ENCODE data around the gene NOTCH1. TPM values are rescaled to one million over a fixed set of nuclear protein-coding genes. Genes with fewer than 3 reads are reported as not detected.

The NOTCH1 gene
- polyA plus RNA-seq, 1 donor from 2014 or later: 0.15 TPM

DNA sequence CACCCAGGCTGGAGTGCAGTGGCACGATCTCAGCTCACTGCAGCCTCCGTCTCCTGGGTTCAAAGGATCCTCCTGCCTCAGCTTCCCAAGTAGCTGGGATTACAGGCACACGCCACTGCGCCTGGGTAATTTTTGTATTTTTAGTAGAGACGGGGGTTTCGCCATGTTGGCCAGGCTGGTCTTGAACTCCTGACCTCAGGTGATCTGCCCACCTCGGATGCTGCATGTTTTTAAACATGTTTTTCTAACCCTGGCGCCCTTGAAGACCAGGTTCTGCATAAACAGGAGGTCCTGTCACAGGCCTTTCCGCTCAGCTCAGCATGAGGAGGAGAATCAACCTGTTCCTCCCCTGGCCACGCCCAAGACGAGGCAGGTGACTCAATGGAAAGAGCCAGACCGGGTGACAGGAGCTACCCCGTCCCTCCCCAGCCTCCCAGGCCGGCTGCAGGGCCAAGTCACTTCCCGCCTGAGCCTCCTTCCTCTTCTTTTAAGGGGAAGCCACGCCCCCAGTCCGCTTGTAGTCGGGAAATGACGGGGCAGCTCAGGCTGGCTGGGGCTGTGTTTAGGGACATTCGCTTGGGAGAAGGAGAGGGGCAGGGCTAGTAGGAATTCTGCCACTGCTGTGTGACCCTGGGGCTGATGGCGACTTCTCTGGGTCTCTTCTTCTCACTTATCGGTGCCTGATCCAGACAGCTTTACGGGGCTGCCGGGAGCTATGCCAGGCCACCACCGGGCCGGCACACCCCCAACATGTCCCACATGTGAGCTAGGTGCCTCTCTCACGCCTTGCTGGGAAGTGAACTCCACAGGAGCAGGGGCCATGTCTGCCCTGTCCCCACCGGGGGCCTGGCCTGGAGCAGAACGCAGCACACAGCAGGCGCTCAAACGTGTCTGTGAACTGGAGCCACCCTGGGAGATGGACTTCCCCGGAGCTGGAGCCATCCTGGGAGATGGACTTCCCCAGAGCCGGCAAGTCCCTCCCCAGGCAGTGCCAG, 6.1 kb downstream of the NOTCH1 start:
- Histone ChIP-seq H3K4me2 (ENCODE audit: low read length) (no peak overlapping the region), H3K27ac (ENCODE audit: low read length) (no peak overlapping the region), H2AFZ (ENCODE audit: low read depth, low read length) (no peak overlapping the region), H3F3A (ENCODE audit: insufficient read depth, low read length, poor library complexity, severe bottlenecking) (no peaks in the 10 kb centered on the region), H4K20me1 (ENCODE audit: insufficient read depth) (no peaks in the 10 kb centered on the region), H3K9ac (ENCODE audit: low read length) (no peak overlapping the region), H3K36me3 (ENCODE audit: insufficient read depth, low read length) (no peaks in the 10 kb centered on the region), H3K27me3 (ENCODE audit: insufficient read depth, low read depth, low read length) (peaks cover 8% of the 10 kb centered on the region), H3K9me2 (ENCODE audit: insufficient read depth, low read length) (no peaks in the 10 kb centered on the region), H3K4me3 (ENCODE audit: low read length) (no peak overlapping the region), H3K79me2 (replicated peaks; ENCODE audit: insufficient read depth, low read length) (peaks cover 76% of the 10 kb centered on the region), H3K9me3 (ENCODE audit: low read length) (no peaks in the 10 kb centered on the region)
- no peak for TF ChIP-seq RAD21 (conservative IDR thresholded peaks at IDR 0.05)
- TF ChIP-seq TAF1 (IDR thresholded peaks at IDR 0.05; ENCODE audit: low read depth): no peak
- TF ChIP-seq POLR2AphosphoS5 (IDR thresholded peaks at IDR 0.05): no peak
- no peak for TF ChIP-seq MXI1 (conservative IDR thresholded peaks at IDR 0.05; ENCODE audit: poor library complexity, severe bottlenecking)
- no peak for TF ChIP-seq SMC3 (conservative IDR thresholded peaks at IDR 0.05; ENCODE audit: poor library complexity)
- TF ChIP-seq, protein P1, sequence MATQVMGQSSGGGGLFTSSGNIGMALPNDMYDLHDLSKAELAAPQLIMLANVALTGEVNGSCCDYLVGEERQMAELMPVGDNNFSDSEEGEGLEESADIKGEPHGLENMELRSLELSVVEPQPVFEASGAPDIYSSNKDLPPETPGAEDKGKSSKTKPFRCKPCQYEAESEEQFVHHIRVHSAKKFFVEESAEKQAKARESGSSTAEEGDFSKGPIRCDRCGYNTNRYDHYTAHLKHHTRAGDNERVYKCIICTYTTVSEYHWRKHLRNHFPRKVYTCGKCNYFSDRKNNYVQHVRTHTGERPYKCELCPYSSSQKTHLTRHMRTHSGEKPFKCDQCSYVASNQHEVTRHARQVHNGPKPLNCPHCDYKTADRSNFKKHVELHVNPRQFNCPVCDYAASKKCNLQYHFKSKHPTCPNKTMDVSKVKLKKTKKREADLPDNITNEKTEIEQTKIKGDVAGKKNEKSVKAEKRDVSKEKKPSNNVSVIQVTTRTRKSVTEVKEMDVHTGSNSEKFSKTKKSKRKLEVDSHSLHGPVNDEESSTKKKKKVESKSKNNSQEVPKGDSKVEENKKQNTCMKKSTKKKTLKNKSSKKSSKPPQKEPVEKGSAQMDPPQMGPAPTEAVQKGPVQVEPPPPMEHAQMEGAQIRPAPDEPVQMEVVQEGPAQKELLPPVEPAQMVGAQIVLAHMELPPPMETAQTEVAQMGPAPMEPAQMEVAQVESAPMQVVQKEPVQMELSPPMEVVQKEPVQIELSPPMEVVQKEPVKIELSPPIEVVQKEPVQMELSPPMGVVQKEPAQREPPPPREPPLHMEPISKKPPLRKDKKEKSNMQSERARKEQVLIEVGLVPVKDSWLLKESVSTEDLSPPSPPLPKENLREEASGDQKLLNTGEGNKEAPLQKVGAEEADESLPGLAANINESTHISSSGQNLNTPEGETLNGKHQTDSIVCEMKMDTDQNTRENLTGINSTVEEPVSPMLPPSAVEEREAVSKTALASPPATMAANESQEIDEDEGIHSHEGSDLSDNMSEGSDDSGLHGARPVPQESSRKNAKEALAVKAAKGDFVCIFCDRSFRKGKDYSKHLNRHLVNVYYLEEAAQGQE (IDR thresholded peaks at IDR 0.05; ENCODE audit: borderline replicate concordance): no peak
- no peak for TF ChIP-seq EZH2 (IDR thresholded peaks at IDR 0.05; ENCODE audit: borderline replicate concordance, insufficient read depth, low read length, poor library complexity, severe bottlenecking)
- no peak for TF ChIP-seq EP300 (conservative IDR thresholded peaks at IDR 0.05; ENCODE audit: poor library complexity, severe bottlenecking)
- TF ChIP-seq, protein P2, sequence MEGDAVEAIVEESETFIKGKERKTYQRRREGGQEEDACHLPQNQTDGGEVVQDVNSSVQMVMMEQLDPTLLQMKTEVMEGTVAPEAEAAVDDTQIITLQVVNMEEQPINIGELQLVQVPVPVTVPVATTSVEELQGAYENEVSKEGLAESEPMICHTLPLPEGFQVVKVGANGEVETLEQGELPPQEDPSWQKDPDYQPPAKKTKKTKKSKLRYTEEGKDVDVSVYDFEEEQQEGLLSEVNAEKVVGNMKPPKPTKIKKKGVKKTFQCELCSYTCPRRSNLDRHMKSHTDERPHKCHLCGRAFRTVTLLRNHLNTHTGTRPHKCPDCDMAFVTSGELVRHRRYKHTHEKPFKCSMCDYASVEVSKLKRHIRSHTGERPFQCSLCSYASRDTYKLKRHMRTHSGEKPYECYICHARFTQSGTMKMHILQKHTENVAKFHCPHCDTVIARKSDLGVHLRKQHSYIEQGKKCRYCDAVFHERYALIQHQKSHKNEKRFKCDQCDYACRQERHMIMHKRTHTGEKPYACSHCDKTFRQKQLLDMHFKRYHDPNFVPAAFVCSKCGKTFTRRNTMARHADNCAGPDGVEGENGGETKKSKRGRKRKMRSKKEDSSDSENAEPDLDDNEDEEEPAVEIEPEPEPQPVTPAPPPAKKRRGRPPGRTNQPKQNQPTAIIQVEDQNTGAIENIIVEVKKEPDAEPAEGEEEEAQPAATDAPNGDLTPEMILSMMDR (IDR thresholded peaks at IDR 0.05; ENCODE audit: poor library complexity, severe bottlenecking): no peak

DNA sequence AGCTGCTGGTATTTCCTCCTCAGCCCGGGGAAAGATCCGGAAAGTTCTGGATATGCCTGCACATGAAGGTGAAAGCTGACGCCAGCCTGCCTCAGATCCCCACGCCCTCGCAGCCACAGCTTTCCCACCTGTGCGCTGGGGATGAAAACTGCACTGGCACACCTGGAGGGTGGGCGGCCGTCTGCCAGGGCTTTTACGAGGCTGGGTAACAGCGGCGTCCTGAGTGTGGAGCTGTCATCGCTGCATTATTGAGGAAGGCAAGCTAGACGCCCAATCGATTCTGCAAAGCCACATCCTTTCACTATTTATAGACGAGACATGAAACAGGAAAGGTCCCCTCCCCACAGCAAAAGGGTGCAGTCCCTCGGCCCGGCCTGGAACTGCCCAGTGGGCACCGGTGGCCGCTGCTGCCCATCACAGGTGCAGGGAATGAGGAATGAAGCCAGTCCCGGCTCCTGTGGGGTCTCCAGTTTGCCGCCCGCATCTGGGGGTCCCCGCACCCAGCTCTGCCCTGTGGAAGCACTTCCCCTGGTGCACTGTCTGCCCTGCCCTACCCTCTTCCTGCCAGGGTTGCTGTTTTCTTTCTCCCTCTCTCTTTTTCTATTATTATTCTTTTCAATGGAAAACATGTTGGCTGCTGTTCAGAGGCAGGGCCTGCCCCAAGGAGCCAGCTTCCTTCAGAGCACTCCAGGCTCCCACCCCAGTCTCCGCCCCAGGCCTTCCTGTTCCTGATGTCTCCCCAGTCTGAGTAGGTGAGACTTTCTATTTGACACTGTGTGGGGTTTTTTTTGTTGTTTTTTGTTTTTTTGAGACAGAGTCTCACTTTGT, 7.0 kb downstream of the NOTCH1 start:
- Histone ChIP-seq H2AFZ (ENCODE audit: low read depth, low read length) (no peak overlapping the region), H3K27ac (ENCODE audit: low read length) (no peak overlapping the region), H3K9me2 (ENCODE audit: insufficient read depth, low read length) (no peaks in the 10 kb centered on the region), H3K4me3 (ENCODE audit: low read length) (no peak overlapping the region), H3K9me3 (ENCODE audit: low read length) (no peaks in the 10 kb centered on the region), H3K27me3 (ENCODE audit: insufficient read depth, low read depth, low read length) (no peaks in the 10 kb centered on the region), H3K36me3 (ENCODE audit: insufficient read depth, low read length) (no peaks in the 10 kb centered on the region), H4K20me1 (ENCODE audit: insufficient read depth) (no peaks in the 10 kb centered on the region), H3F3A (ENCODE audit: insufficient read depth, low read length, poor library complexity, severe bottlenecking) (no peaks in the 10 kb centered on the region), H3K4me2 (ENCODE audit: low read length) (no peak overlapping the region), H3K9ac (ENCODE audit: low read length) (no peak overlapping the region), H3K79me2 (replicated peaks; ENCODE audit: insufficient read depth, low read length) (peaks cover 76% of the 10 kb centered on the region)
- TF ChIP-seq EP300 (conservative IDR thresholded peaks at IDR 0.05; ENCODE audit: poor library complexity, severe bottlenecking) (no peak), TAF1 (IDR thresholded peaks at IDR 0.05; ENCODE audit: low read depth) (no peak), SMC3 (conservative IDR thresholded peaks at IDR 0.05; ENCODE audit: poor library complexity) (no peak), MXI1 (conservative IDR thresholded peaks at IDR 0.05; ENCODE audit: poor library complexity, severe bottlenecking) (no peak), EZH2 (IDR thresholded peaks at IDR 0.05; ENCODE audit: borderline replicate concordance, insufficient read depth, low read length, poor library complexity, severe bottlenecking) (no peak), POLR2AphosphoS5 (IDR thresholded peaks at IDR 0.05) (no peak), RAD21 (conservative IDR thresholded peaks at IDR 0.05) (no peak)
- TF ChIP-seq, protein P2 (IDR thresholded peaks at IDR 0.05; ENCODE audit: poor library complexity, severe bottlenecking): no peak
- TF ChIP-seq, protein P1 (IDR thresholded peaks at IDR 0.05; ENCODE audit: borderline replicate concordance): no peak
